Duodenal mucosa (tissue), 2 donors: ENCODE results near the gene SPPL2A.

Experiments
- H3K27ac ChIP-seq: one replicate; pipeline ENCODE4 v1.7.0; 2013; ENCODE audit warnings: low read depth, low read length
- H3K27me3 ChIP-seq, 2 donors: one replicate each; pipeline ENCODE4 v1.7.0; 2013; ENCODE audit warnings: low read length in 2 of 2, control low read depth in 1 of 2; ENCODE audit not compliant: insufficient read depth in 2 of 2, control insufficient read depth in 1 of 2
- H3K36me3 ChIP-seq, 2 donors: one replicate each; pipeline ENCODE4 v1.7.0; 2013; ENCODE audit warnings: low read length in 2 of 2, control low read depth in 1 of 2; ENCODE audit not compliant: insufficient read depth in 2 of 2, control insufficient read depth in 1 of 2
- H3K4me1 ChIP-seq, 2 donors: one replicate each; pipeline ENCODE4 v1.7.0; 2013; ENCODE audit warnings: low read length in 2 of 2, control low read depth in 1 of 2; ENCODE audit not compliant: insufficient read depth in 2 of 2, control insufficient read depth in 1 of 2
- H3K4me3 ChIP-seq, 2 donors: one replicate each; pipeline ENCODE4 v1.7.0; 2013; ENCODE audit warnings: low read length in 2 of 2, low read depth in 1 of 2
- H3K9ac ChIP-seq, 2 donors: one replicate each; pipeline ENCODE4 v1.7.0; 2013; ENCODE audit warnings: low read length in 2 of 2, low read depth in 1 of 2
- H3K9me3 ChIP-seq, 2 donors: one replicate each; pipeline ENCODE4 v1.7.0; 2013; ENCODE audit warnings: low read length in 2 of 2, control low read depth in 1 of 2; ENCODE audit not compliant: control insufficient read depth in 1 of 2

The SPPL2A gene

GRCh38 chr15:50675535-50676144, 89.9 kb downstream of the SPPL2A start:
- H3K27ac ChIP-seq = no peak overlapping the region
- H3K9ac ChIP-seq = no peak overlapping the region
- peaks cover 0 to 4% of the 10 kb centered on the region in 2 donors for H3K36me3 ChIP-seq
- no peaks in the 10 kb centered on the region for H3K27me3 ChIP-seq
- H3K4me1 ChIP-seq = no peaks in the 10 kb centered on the region
- H3K9me3 ChIP-seq = no peaks in the 10 kb centered on the region
- H3K4me3 ChIP-seq = no peak overlapping the region

GRCh38 chr15:50670115-50670514, 95.4 kb downstream of the SPPL2A start:
- Histone ChIP-seq H3K9me3 (no peaks in the 10 kb centered on the region), H3K4me1 (no peaks in the 10 kb centered on the region), H3K27ac (no peak overlapping the region), H3K36me3 (peaks cover 0 to 8% of the 10 kb centered on the region in 2 donors), H3K27me3 (no peaks in the 10 kb centered on the region), H3K9ac (no peak overlapping the region), H3K4me3 (no peak overlapping the region)

- Histone ChIP-seq H3K9me3 (no peaks in the 10 kb centered on the region), H3K27ac (no peak overlapping the region), H3K9ac (no peak overlapping the region), H3K27me3 (no peaks in the 10 kb centered on the region), H3K4me3 (no peak overlapping the region), H3K36me3 (peaks cover 0 to 8% of the 10 kb centered on the region in 2 donors), H3K4me1 (no peaks in the 10 kb centered on the region)
These were observed 95.9 kb downstream of the SPPL2A start for GRCh38 chr15:50669611-50670010.

- H3K9ac ChIP-seq = no peak overlapping the region
- H3K4me3 ChIP-seq = no peak overlapping the region
- H3K4me1 ChIP-seq = no peaks in the 10 kb centered on the region
- H3K27ac ChIP-seq = no peak overlapping the region
- no peaks in the 10 kb centered on the region for H3K9me3 ChIP-seq
- H3K27me3 ChIP-seq = no peaks in the 10 kb centered on the region
- H3K36me3 ChIP-seq = peaks cover 6 to 14% of the 10 kb centered on the region in 2 donors
These were observed 99.6 kb downstream of the SPPL2A start for GRCh38 chr15:50665938-50666337.

- H3K27me3 ChIP-seq = no peaks in the 10 kb centered on the region
- no peaks in the 10 kb centered on the region for H3K4me1 ChIP-seq
- H3K27ac ChIP-seq = no peak overlapping the region
- no peaks in the 10 kb centered on the region for H3K9me3 ChIP-seq
- H3K36me3 ChIP-seq = peaks cover 8 to 56% of the 10 kb centered on the region in 2 donors
- no peak overlapping the region for H3K9ac ChIP-seq
- no peak overlapping the region for H3K4me3 ChIP-seq
These were observed 110.0 kb downstream of the SPPL2A start for GRCh38 chr15:50655555-50655954.

GRCh38 chr15:50653156-50653743, 112.3 kb downstream of the SPPL2A start:
- no peaks in the 10 kb centered on the region for H3K27me3 ChIP-seq
- H3K4me3 ChIP-seq = no peak overlapping the region
- peaks cover 8 to 68% of the 10 kb centered on the region in 2 donors for H3K36me3 ChIP-seq
- H3K4me1 ChIP-seq = no peaks in the 10 kb centered on the region
- no peaks in the 10 kb centered on the region for H3K9me3 ChIP-seq
- H3K27ac ChIP-seq = no peak overlapping the region
- no peak overlapping the region for H3K9ac ChIP-seq

GRCh38 chr15:50652671-50653070, 112.8 kb downstream of the SPPL2A start:
- H3K27me3 ChIP-seq = no peaks in the 10 kb centered on the region
- no peak overlapping the region for H3K4me3 ChIP-seq
- H3K36me3 ChIP-seq = peaks cover 12 to 70% of the 10 kb centered on the region in 2 donors
- no peak overlapping the region for H3K27ac ChIP-seq
- no peaks in the 10 kb centered on the region for H3K4me1 ChIP-seq
- no peak overlapping the region for H3K9ac ChIP-seq
- no peaks in the 10 kb centered on the region for H3K9me3 ChIP-seq
